ENCODE data around the gene KIR3DL1. TPM values are rescaled to one million over a fixed set of nuclear protein-coding genes. Genes with fewer than 3 reads are reported as not detected.
"Not testable (repeated sequence)": the region's sequence is repeated elsewhere in the genome, so short reads cannot be mapped to it uniquely, and the experiment has no call there.

KIR3DL1 gene
- total and polyA plus RNA-seq, 7 experiments from 2014 or later, result 0.14 to 2.0 (median 1.1) TPM; not detected in 4

DNA sequence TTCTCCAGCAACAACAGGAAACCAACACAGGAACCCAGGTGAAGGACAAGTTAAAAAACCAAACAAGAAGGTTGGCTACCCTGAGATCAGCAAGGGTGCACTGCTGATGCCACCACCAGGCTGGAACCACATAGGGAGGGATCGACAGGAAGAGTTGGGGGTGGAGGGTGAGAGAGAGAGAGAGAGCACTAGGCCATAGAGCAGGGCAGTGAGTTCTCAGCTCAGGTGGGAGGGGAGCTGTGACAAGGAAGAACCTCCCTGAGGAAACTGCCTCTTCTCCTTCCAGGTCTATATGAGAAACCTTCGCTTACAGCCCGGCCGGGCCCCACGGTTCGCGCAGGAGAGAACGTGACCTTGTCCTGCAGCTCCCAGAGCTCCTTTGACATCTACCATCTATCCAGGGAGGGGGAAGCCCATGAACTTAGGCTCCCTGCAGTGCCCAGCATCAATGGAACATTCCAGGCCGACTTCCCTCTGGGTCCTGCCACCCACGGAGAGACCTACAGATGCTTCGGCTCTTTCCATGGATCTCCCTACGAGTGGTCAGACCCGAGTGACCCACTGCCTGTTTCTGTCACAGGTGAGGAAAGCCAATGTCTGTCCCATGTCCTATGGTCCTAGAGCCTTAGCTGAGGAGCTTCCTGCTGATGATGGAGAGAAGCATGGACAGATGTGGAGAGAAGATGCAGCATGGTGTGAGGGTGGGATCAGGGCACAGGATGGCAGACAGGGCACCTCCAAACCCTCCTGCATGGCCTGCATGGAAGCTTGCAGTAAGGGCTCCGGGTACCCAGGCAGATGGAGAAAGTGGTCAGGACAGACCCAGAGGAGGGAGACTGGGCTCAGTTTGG is 10.4 kb upstream of the KIR3DL1 start:
- H3K27me3 Mint-ChIP-seq, result peaks cover 0 to 43% (median 32%) of the 10 kb centered on the region in 5 donors
- intact Hi-C loops (cut with micrococcal nuclease), result no loop called here
- DNase-seq (no peak), ATAC-seq (no peak)
- Histone ChIP-seq H3K4me3 (ENCODE audit: low read length) (no peak overlapping the region), H3K27me3 (ENCODE audit: control insufficient read depth in 2 of 2, insufficient read depth in 2 of 2, low read length in 2 of 2) (no peaks in the 10 kb centered on the region), H3K9me3 (ENCODE audit: control insufficient read depth in 2 of 3, low read length in 3 of 3) (no peaks in the 10 kb centered on the region), H3K4me1 (ENCODE audit: control insufficient read depth in 2 of 2, insufficient read depth in 2 of 2, low read length in 2 of 2) (no peaks in the 10 kb centered on the region), H3K36me3 (ENCODE audit: control insufficient read depth in 2 of 3, insufficient read depth in 3 of 3, low read length in 3 of 3) (no peaks in the 10 kb centered on the region), H3K27ac (ENCODE audit: low read depth, low read length) (no peak overlapping the region)
- H3K36me3 Mint-ChIP-seq, result peaks cover 0 to 6% (median 0%) of the 10 kb centered on the region in 5 donors
- ChIA-PET POLR2A (no interaction called here), CTCF (no interaction called here)
- H3K27ac Mint-ChIP-seq, result no peak overlapping the region
- peaks cover 0 to 25% (median 6%) of the 10 kb centered on the region in 11 donors for H3K9me3 Mint-ChIP-seq
- peaks cover 0 to 16% (median 0%) of the 10 kb centered on the region in 7 donors for H3K4me1 Mint-ChIP-seq
- H3K4me3 Mint-ChIP-seq, result no peak overlapping the region

DNA sequence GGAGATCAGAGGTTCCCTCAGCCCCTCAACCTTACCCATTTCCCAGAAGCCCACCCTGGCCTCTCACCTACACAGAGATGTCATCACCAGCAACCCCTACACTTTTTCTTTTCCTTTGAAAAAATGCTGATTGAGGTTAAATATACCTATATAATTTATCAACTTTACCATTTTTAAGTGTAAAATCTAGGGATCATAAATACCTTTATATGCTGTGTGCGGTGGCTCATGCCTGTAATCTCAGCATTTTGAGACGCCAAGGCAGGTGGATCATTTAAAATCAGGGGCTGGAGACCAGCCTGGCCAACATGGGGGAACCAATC is 9.8 kb upstream of the KIR3DL1 start:
- H3K9me3 ChIP-seq (ENCODE audit: control insufficient read depth in 2 of 3, low read length in 3 of 3), result no peaks in the 10 kb centered on the region
- Mint-ChIP-seq H3K27me3 (peaks cover 0 to 45% (median 32%) of the 10 kb centered on the region in 5 donors), H3K27ac (no peak overlapping the region), H3K36me3 (peaks cover 0 to 6% (median 0%) of the 10 kb centered on the region in 5 donors), H3K4me1 (peaks cover 0 to 16% (median 0%) of the 10 kb centered on the region in 7 donors), H3K9me3 (peaks cover 0 to 29% (median 6%) of the 10 kb centered on the region in 11 donors), H3K4me3 (no peak overlapping the region)
- intact Hi-C loops (cut with micrococcal nuclease), result no loop called here
- no peak for DNase-seq
- no peak for ATAC-seq
- no peaks in the 10 kb centered on the region for H3K27me3 ChIP-seq (ENCODE audit: control insufficient read depth in 2 of 2, insufficient read depth in 2 of 2, low read length in 2 of 2)
- no peak overlapping the region for H3K27ac ChIP-seq (ENCODE audit: low read depth, low read length)
- H3K4me3 ChIP-seq (ENCODE audit: low read length), result no peak overlapping the region
- no peaks in the 10 kb centered on the region for H3K4me1 ChIP-seq (ENCODE audit: control insufficient read depth in 2 of 2, insufficient read depth in 2 of 2, low read length in 2 of 2)
- CTCF ChIA-PET, result no interaction called here
- POLR2A ChIA-PET, result no interaction called here
- no peaks in the 10 kb centered on the region for H3K36me3 ChIP-seq (ENCODE audit: control insufficient read depth in 2 of 3, insufficient read depth in 3 of 3, low read length in 3 of 3)

DNA sequence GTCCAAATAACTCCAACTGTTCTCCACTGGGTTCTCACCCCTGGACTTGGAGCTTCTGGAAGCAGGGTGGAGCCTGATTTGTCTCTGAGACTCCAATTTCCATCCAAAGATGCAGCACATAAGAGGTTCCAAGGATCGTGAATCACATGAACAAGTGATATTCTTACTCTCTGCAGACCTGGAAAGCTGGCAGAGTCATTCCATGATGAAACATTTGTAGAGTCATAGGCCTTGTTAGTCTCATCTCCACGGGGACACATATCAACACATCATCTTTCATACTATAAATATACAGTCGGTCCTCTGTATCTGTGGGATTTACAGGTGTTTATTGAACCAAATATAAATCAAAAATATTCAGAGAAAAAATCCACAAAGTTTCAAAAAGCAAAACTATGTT is 1.7 kb upstream of the KIR3DL1 start:
- intact Hi-C loops (cut with micrococcal nuclease), result not testable (repeated sequence)

DNA sequence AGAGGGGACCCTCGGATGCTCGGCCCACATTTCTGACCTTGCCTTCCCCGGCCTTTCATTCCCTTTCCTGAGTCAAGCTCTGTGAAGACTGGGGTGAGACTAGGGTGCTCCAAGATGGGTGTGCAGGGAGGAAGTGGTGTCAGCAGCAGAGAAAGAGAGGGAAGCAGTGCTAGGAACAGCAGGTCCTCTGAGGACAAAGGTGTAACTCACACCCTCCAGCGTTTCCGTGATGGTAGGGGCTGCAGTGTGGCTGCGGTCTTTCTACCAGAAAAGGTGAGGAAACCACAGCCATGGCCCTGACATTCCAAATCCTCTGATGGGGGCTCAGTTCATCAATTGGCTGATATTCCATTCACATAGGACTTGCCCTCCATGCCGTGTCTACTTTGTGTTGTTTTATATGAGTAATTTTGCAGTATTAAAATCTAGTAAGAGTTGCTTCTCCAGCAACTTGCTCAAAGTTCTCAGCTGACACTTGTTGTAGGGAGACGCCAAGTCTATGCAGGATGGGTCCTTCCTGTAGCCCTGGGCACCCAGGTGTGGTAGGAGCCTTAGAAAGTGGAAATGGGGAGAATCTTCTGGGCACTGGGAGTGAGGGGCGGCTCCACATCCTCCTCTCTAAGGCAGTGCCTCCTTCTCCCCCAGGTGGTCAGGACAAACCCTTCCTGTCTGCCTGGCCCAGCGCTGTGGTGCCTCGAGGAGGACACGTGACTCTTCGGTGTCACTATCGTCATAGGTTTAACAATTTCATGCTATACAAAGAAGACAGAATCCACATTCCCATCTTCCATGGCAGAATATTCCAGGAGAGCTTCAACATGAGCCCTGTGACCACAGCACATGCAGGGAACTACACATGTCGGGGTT is 1.6 kb downstream of the KIR3DL1 start:
- POLR2A ChIA-PET, result no interaction called here
- intact Hi-C loops (cut with micrococcal nuclease), result no loop called here
- no peak overlapping the region for H3K4me3 Mint-ChIP-seq

More for the DNA sequence above, 1.7 kb upstream of the KIR3DL1 start:
- H3K4me3 ChIP-seq (ENCODE audit: low read length); H3K36me3 Mint-ChIP-seq; H3K4me1 ChIP-seq (ENCODE audit: control insufficient read depth in 2 of 2, insufficient read depth in 2 of 2, low read length in 2 of 2); H3K36me3 ChIP-seq (ENCODE audit: control insufficient read depth in 2 of 3, insufficient read depth in 3 of 3, low read length in 3 of 3); POLR2A ChIA-PET; ATAC-seq; H3K9me3 ChIP-seq (ENCODE audit: control insufficient read depth in 2 of 3, low read length in 3 of 3); H3K27me3 ChIP-seq (ENCODE audit: control insufficient read depth in 2 of 2, insufficient read depth in 2 of 2, low read length in 2 of 2); H3K27ac ChIP-seq (ENCODE audit: low read depth, low read length); H3K4me1 Mint-ChIP-seq; H3K27ac Mint-ChIP-seq; H3K4me3 Mint-ChIP-seq; DNase-seq; CTCF ChIA-PET: not testable (repeated sequence)
- Mint-ChIP-seq H3K9me3 (peaks cover 4 to 39% (median 12%) of the 10 kb centered on the region in 11 donors), H3K27me3 (peaks cover 0 to 56% (median 27%) of the 10 kb centered on the region in 5 donors)

DNA sequence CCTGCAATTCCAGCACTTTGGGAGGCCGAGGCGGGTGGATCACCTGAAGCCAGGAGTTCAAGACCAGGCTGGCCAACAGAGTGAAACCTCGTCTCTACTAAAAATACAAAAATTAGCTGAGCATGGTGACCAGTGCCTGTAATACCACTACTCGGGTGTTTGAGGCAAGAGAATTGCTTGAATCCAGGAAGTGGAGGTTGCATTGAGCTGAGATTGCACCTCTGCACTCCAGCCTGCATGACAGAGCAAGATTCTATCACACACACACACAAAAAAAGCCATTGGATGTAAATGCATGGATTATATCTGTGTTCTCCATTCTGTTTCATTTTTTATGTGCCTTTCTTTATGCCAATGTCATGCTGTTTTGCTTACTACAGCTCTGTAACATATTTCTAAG is 8.1 kb downstream of the KIR3DL1 start:
- POLR2A ChIA-PET; H3K4me1 Mint-ChIP-seq; H3K27ac ChIP-seq (ENCODE audit: low read depth, low read length); H3K4me1 ChIP-seq (ENCODE audit: control insufficient read depth in 2 of 2, insufficient read depth in 2 of 2, low read length in 2 of 2); H3K36me3 ChIP-seq (ENCODE audit: control insufficient read depth in 2 of 3, insufficient read depth in 3 of 3, low read length in 3 of 3); H3K36me3 Mint-ChIP-seq; H3K4me3 ChIP-seq (ENCODE audit: low read length); CTCF ChIA-PET; H3K4me3 Mint-ChIP-seq; H3K9me3 ChIP-seq (ENCODE audit: control insufficient read depth in 2 of 3, low read length in 3 of 3); DNase-seq; H3K27me3 ChIP-seq (ENCODE audit: control insufficient read depth in 2 of 2, insufficient read depth in 2 of 2, low read length in 2 of 2); intact Hi-C loops (cut with micrococcal nuclease); H3K27ac Mint-ChIP-seq: not testable (repeated sequence)
- Mint-ChIP-seq H3K9me3 (peaks cover 0 to 23% (median 5%) of the 10 kb centered on the region in 11 donors), H3K27me3 (peaks cover 3 to 40% (median 20%) of the 10 kb centered on the region in 5 donors)
- ATAC-seq, result peak; percentile 32

More for the DNA sequence above, 1.6 kb downstream of the KIR3DL1 start:
- no peaks in the 10 kb centered on the region for H3K36me3 Mint-ChIP-seq
- CTCF ChIA-PET, result no interaction called here
- Histone ChIP-seq H3K36me3 (ENCODE audit: control insufficient read depth in 2 of 3, insufficient read depth in 3 of 3, low read length in 3 of 3) (no peaks in the 10 kb centered on the region), H3K9me3 (ENCODE audit: control insufficient read depth in 2 of 3, low read length in 3 of 3) (no peaks in the 10 kb centered on the region), H3K27me3 (ENCODE audit: control insufficient read depth in 2 of 2, insufficient read depth in 2 of 2, low read length in 2 of 2) (no peaks in the 10 kb centered on the region), H3K4me1 (ENCODE audit: control insufficient read depth in 2 of 2, insufficient read depth in 2 of 2, low read length in 2 of 2) (no peaks in the 10 kb centered on the region), H3K27ac (ENCODE audit: low read depth, low read length) (no peak overlapping the region), H3K4me3 (ENCODE audit: low read length) (no peak overlapping the region)
- peaks cover 0 to 19% (median 0%) of the 10 kb centered on the region in 11 donors for H3K9me3 Mint-ChIP-seq
- ATAC-seq (no peak), DNase-seq (no peak)
- H3K4me1 Mint-ChIP-seq, result peaks cover 0 to 5% (median 0%) of the 10 kb centered on the region in 7 donors
- H3K27me3 Mint-ChIP-seq, result peaks cover 0 to 48% (median 26%) of the 10 kb centered on the region in 5 donors
- no peak overlapping the region for H3K27ac Mint-ChIP-seq

DNA sequence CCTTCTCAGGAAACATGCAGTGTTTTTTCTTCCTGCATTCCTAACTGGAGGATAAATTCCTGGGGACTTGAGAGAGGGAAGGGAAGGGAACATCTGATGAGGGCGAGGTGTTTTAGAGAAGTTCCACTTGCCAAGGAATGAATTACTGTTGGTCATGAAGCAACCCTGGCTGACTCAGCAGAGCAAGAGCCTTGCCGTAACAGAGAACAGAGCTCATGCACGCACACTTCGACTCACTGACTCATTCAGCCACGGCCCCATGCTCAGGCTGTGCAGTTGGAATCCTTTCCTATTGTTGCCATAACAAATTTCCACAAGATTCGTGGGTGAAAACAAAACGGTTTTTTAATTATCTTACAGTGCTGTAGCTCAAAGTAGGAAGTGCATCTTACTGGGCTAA is 9.1 kb downstream of the KIR3DL1 start:
- H3K4me1 Mint-ChIP-seq; H3K9me3 ChIP-seq (ENCODE audit: control insufficient read depth in 2 of 3, low read length in 3 of 3); H3K4me3 ChIP-seq (ENCODE audit: low read length); H3K27ac ChIP-seq (ENCODE audit: low read depth, low read length); intact Hi-C loops (cut with micrococcal nuclease); H3K36me3 Mint-ChIP-seq; POLR2A ChIA-PET; CTCF ChIA-PET; H3K4me3 Mint-ChIP-seq; H3K4me1 ChIP-seq (ENCODE audit: control insufficient read depth in 2 of 2, insufficient read depth in 2 of 2, low read length in 2 of 2); H3K27ac Mint-ChIP-seq; H3K27me3 ChIP-seq (ENCODE audit: control insufficient read depth in 2 of 2, insufficient read depth in 2 of 2, low read length in 2 of 2); DNase-seq; ATAC-seq; H3K36me3 ChIP-seq (ENCODE audit: control insufficient read depth in 2 of 3, insufficient read depth in 3 of 3, low read length in 3 of 3): not testable (repeated sequence)
- peaks cover 3 to 39% (median 21%) of the 10 kb centered on the region in 5 donors for H3K27me3 Mint-ChIP-seq
- H3K9me3 Mint-ChIP-seq, result peaks cover 0 to 23% (median 6%) of the 10 kb centered on the region in 11 donors

Data from naive thymus-derived CD4-positive, alpha-beta T cell (primary cell).